WTC11 (cell line): ENCODE data around the gene ANKRD33B.

Source experiments
- ATF1 ChIP-seq: sonication (generic); formaldehyde crosslinking; IDR thresholded peaks from 2 replicates; pipeline ENCODE4 v1.8.1; 2023; ENCODE audit warnings: mild to moderate bottlenecking, moderate library complexity, missing genetic modification reagents
- CREB1 ChIP-seq: sonication (generic); formaldehyde crosslinking; IDR thresholded peaks from 2 replicates; pipeline ENCODE4 v1.8.0; 2023; ENCODE audit warnings: mild to moderate bottlenecking, missing genetic modification reagents
- RORB ChIP-seq: fragments of 250-450 bp; sonication (Bioruptor Pico); IDR thresholded peaks from 2 replicates; pipeline ENCODE4 v1.9.0; 2021; ENCODE audit warnings: mild to moderate bottlenecking
- TF ChIP-seq, protein P1 (sequence below): fragments of 200-600 bp; IDR thresholded peaks from 2 replicates; pipeline ENCODE4 v1.8.0; 2022; ENCODE audit warnings: antibody characterized with exemption
- TF ChIP-seq, protein P2 (sequence below): sonication (generic); formaldehyde crosslinking; IDR thresholded peaks from 2 replicates; pipeline ENCODE4 v1.8.0; 2022; ENCODE audit warnings: mild to moderate bottlenecking, missing genetic modification reagents
- TF ChIP-seq, protein P3 (sequence below): fragments of 250-450 bp; sonication (Bioruptor Pico); IDR thresholded peaks from 2 replicates; pipeline ENCODE4 v1.9.0; 2021; ENCODE audit warnings: moderate library complexity, mild to moderate bottlenecking, inconsistent platforms, borderline replicate concordance

DNA sequence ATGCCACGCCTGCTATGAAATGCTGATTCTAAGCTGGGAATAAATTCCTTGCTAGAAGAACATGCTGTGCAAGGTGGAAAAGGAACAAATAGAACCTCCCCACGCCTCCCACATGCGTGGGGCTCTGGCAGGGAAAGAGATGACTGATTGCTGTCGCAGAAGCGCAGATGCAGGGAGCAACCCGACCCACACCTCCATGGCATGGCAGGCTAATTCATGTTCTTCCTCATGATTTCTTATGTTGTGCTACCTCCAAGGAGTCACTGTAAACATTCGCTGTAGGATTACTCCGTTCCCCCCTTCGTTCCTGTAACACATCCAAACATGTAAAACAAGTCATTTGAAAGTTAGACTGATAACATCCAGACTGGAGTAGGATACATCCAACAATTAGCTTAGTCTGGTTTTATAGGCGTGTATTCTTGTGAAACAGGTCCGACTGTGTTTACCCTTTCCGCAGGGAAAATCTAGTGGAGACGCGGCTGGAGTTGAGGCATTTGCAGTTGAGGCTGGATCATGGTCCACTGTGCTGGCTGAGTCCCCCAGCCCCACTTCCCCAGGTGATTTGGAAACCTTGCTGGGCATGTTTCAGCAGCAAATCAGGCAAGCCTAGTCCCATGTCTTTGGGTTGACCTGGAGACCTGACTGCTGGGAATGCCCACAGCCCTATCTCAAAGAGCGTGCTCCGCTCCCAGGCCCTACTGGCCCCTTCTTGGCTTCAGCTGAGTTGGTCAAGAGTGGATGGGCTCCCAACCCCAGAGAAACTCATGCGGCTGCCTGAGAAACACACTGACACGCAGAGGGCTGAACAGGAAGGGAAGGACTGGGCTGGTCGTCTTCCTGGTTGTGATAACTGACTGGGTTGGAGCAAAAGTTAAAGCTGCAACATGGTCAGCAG, 24.8 kb upstream of the ANKRD33B start:
- no peak for TF ChIP-seq RORB
- TF ChIP-seq, protein P1, sequence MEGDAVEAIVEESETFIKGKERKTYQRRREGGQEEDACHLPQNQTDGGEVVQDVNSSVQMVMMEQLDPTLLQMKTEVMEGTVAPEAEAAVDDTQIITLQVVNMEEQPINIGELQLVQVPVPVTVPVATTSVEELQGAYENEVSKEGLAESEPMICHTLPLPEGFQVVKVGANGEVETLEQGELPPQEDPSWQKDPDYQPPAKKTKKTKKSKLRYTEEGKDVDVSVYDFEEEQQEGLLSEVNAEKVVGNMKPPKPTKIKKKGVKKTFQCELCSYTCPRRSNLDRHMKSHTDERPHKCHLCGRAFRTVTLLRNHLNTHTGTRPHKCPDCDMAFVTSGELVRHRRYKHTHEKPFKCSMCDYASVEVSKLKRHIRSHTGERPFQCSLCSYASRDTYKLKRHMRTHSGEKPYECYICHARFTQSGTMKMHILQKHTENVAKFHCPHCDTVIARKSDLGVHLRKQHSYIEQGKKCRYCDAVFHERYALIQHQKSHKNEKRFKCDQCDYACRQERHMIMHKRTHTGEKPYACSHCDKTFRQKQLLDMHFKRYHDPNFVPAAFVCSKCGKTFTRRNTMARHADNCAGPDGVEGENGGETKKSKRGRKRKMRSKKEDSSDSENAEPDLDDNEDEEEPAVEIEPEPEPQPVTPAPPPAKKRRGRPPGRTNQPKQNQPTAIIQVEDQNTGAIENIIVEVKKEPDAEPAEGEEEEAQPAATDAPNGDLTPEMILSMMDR: no peak
- TF ChIP-seq ATF1: no peak
- no peak for TF ChIP-seq CREB1
- TF ChIP-seq, protein P2, sequence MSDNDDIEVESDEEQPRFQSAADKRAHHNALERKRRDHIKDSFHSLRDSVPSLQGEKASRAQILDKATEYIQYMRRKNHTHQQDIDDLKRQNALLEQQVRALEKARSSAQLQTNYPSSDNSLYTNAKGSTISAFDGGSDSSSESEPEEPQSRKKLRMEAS (CRISPR knock-in tag): no peak
- TF ChIP-seq, protein P3, sequence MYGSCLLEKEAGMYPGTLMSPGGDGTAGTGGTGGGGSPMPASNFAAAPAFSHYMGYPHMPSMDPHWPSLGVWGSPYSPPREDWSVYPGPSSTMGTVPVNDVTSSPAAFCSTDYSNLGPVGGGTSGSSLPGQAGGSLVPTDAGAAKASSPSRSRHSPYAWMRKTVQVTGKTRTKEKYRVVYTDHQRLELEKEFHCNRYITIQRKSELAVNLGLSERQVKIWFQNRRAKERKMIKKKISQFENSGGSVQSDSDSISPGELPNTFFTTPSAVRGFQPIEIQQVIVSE (CRISPR knock-in tag): no peak
